Neural cell (in vitro differentiated cells): ENCODE data around the gene PTPN13.

ENCODE experiments used
- EZH2 ChIP-seq: fragments of 200-600, 300-800 bp; shearing (Covaris generic), sonication (generic); IDR thresholded peaks from 2 replicates; pipeline ENCODE4 v1.6.1; 2014; ENCODE audit warnings: antibody characterized with exemption, low read length, borderline replicate concordance, mild to moderate bottlenecking; ENCODE audit not compliant: insufficient read depth, poor library complexity, severe bottlenecking
- POLR2AphosphoS5 ChIP-seq: IDR thresholded peaks from 2 replicates; pipeline ENCODE4 v1.6.1; 2012
- RAD21 ChIP-seq: fragments of 450-650 bp; conservative IDR thresholded peaks from 2 replicates; pipeline ENCODE4 v1.6.1; 2014; ENCODE audit warnings: antibody characterized with exemption, mild to moderate bottlenecking, moderate library complexity
- SMC3 ChIP-seq: fragments of 450-650 bp; conservative IDR thresholded peaks from 2 replicates; pipeline ENCODE4 v1.6.1; 2014; ENCODE audit warnings: antibody characterized with exemption, mild to moderate bottlenecking, moderate library complexity; ENCODE audit not compliant: poor library complexity
- TAF1 ChIP-seq: IDR thresholded peaks from 2 replicates; pipeline ENCODE4 v1.6.1; 2012; ENCODE audit warnings: low read depth
- TF ChIP-seq, protein P1 (sequence below): fragments of 450-650 bp; IDR thresholded peaks from 2 replicates; pipeline ENCODE4 v1.5.1; 2014; ENCODE audit warnings: antibody characterized with exemption, mild to moderate bottlenecking, moderate library complexity; ENCODE audit not compliant: poor library complexity, severe bottlenecking
- TF ChIP-seq, protein P2 (sequence below): IDR thresholded peaks from 2 replicates; pipeline ENCODE4 v1.6.1; 2012; ENCODE audit warnings: borderline replicate concordance

DNA sequence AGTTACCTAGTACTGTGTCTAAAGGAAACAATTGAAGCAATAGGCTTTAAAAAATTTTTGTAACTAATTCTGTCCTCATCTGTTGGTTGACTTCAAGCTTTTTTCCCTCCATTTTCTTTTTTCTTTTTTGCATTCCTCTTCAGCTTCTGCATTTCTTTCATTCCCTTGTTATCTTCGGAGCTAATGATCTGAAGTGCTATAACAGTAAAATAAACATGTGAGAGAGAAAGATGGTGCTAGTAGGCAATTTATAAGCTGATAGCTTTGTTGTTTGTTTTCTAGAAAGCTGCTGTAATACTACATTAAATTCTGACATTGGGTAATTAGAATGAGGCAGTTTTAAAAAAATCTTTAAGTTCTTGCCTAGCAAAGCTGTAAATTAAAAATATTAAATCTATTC is 37.1 kb downstream of the PTPN13 start:
- TF ChIP-seq, protein P1, sequence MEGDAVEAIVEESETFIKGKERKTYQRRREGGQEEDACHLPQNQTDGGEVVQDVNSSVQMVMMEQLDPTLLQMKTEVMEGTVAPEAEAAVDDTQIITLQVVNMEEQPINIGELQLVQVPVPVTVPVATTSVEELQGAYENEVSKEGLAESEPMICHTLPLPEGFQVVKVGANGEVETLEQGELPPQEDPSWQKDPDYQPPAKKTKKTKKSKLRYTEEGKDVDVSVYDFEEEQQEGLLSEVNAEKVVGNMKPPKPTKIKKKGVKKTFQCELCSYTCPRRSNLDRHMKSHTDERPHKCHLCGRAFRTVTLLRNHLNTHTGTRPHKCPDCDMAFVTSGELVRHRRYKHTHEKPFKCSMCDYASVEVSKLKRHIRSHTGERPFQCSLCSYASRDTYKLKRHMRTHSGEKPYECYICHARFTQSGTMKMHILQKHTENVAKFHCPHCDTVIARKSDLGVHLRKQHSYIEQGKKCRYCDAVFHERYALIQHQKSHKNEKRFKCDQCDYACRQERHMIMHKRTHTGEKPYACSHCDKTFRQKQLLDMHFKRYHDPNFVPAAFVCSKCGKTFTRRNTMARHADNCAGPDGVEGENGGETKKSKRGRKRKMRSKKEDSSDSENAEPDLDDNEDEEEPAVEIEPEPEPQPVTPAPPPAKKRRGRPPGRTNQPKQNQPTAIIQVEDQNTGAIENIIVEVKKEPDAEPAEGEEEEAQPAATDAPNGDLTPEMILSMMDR: no peak
- TF ChIP-seq POLR2AphosphoS5 (no peak), TAF1 (no peak), SMC3 (no peak), EZH2 (no peak), RAD21 (no peak)
- TF ChIP-seq, protein P2, sequence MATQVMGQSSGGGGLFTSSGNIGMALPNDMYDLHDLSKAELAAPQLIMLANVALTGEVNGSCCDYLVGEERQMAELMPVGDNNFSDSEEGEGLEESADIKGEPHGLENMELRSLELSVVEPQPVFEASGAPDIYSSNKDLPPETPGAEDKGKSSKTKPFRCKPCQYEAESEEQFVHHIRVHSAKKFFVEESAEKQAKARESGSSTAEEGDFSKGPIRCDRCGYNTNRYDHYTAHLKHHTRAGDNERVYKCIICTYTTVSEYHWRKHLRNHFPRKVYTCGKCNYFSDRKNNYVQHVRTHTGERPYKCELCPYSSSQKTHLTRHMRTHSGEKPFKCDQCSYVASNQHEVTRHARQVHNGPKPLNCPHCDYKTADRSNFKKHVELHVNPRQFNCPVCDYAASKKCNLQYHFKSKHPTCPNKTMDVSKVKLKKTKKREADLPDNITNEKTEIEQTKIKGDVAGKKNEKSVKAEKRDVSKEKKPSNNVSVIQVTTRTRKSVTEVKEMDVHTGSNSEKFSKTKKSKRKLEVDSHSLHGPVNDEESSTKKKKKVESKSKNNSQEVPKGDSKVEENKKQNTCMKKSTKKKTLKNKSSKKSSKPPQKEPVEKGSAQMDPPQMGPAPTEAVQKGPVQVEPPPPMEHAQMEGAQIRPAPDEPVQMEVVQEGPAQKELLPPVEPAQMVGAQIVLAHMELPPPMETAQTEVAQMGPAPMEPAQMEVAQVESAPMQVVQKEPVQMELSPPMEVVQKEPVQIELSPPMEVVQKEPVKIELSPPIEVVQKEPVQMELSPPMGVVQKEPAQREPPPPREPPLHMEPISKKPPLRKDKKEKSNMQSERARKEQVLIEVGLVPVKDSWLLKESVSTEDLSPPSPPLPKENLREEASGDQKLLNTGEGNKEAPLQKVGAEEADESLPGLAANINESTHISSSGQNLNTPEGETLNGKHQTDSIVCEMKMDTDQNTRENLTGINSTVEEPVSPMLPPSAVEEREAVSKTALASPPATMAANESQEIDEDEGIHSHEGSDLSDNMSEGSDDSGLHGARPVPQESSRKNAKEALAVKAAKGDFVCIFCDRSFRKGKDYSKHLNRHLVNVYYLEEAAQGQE: no peak
